OCI-LY7 (cell line): ENCODE measurements around the gene RNPEPL1. TPM values are rescaled to one million over a fixed set of nuclear protein-coding genes. Genes with fewer than 3 reads are reported as not detected.

ENCODE experiments used
- BruUV-seq: library from RNA; stranded (reverse); fragments of 400-500 nt; replicated peaks from 2 replicates; lab custom pipeline; 2021; lab: Mats Ljungman, UMichigan
- CTCF ChIA-PET: fragments of 300-600 bp; sonication (Branson Sonifier 250); formaldehyde crosslinking; loops from one replicate; lab custom pipeline; 2022; ENCODE audit warnings: antibody characterized with exemption; ENCODE audit not compliant: unreplicated experiment; lab: Charles Lee
- POLR2A ChIA-PET: fragments of 300-600 bp; sonication (Branson Sonifier 250); formaldehyde crosslinking; loops from one replicate; lab custom pipeline; 2022; ENCODE audit warnings: antibody characterized with exemption; lab: Charles Lee
- DNase-seq: peaks from one replicate; pipeline ENCODE4 v3.0.0-alpha.2; 2015; ENCODE audit warnings: low spot score
- H2AFZ ChIP-seq: fragments of 200-600 bp; sonication (generic), shearing (Covaris generic); 2 replicates; pipeline ENCODE4 v1.6.1; 2014; ENCODE audit warnings: mild to moderate bottlenecking, antibody characterized with exemption, low read length, moderate library complexity
- H3K27ac ChIP-seq: fragments of 200-600 bp; sonication (generic); 2 replicates; pipeline ENCODE4 v1.5.1; 2014; ENCODE audit warnings: mixed run types, low read depth, mild to moderate bottlenecking, moderate library complexity, low read length, inconsistent platforms; ENCODE audit not compliant: poor library complexity, severe bottlenecking
- H3K36me3 ChIP-seq: fragments of 200-600 bp; sonication (generic); 2 replicates; pipeline ENCODE4 v1.6.1; 2014; ENCODE audit warnings: mild to moderate bottlenecking, antibody characterized with exemption, low read length, moderate library complexity, mixed read lengths; ENCODE audit not compliant: insufficient read depth
- H3K4me1 ChIP-seq: fragments of 200-600 bp; sonication (generic); 2 replicates; pipeline ENCODE4 v1.5.1; 2014; ENCODE audit warnings: mild to moderate bottlenecking, low read length; ENCODE audit not compliant: insufficient read depth, poor library complexity, severe bottlenecking
- H3K4me2 ChIP-seq: fragments of 200-600 bp; sonication (generic); 2 replicates; pipeline ENCODE4 v1.6.1; 2014; ENCODE audit warnings: mild to moderate bottlenecking, low read length
- H3K4me3 ChIP-seq: fragments of 200-600 bp; sonication (generic); 2 replicates; pipeline ENCODE4 v1.5.1; 2014; ENCODE audit warnings: mild to moderate bottlenecking, low read depth, low read length; ENCODE audit not compliant: poor library complexity, severe bottlenecking
- H3K79me2 ChIP-seq: fragments of 200-600 bp; sonication (generic); 2 replicates; pipeline ENCODE4 v1.6.1; 2016; ENCODE audit warnings: low read depth, mild to moderate bottlenecking, low read length, moderate library complexity, mixed read lengths; ENCODE audit not compliant: insufficient read depth
- H3K9me2 ChIP-seq: fragments of 200-600 bp; sonication (generic); 2 replicates; pipeline ENCODE4 v1.6.1; 2016; ENCODE audit warnings: mild to moderate bottlenecking, low read length, mixed read lengths; ENCODE audit not compliant: insufficient read depth
- H3K9me3 ChIP-seq: fragments of 200-600 bp; sonication (generic); 2 replicates; pipeline ENCODE4 v1.6.1; 2014; ENCODE audit warnings: mild to moderate bottlenecking, mixed run types, low read length, mixed read lengths
- H4K20me1 ChIP-seq: fragments of 200-600 bp; sonication (generic); 2 replicates; pipeline ENCODE4 v1.6.1; 2014; ENCODE audit warnings: mild to moderate bottlenecking, antibody characterized with exemption, low read length, moderate library complexity, mixed read lengths; ENCODE audit not compliant: insufficient read depth
- EZH2phosphoT487 ChIP-seq: fragments of 200-600 bp; sonication (generic); IDR thresholded peaks from 2 replicates; pipeline ENCODE4 v1.6.1; 2018; ENCODE audit warnings: low read depth, borderline replicate concordance, mild to moderate bottlenecking, mixed run types, antibody characterized with exemption, low read length, moderate library complexity, mixed read lengths
- intact Hi-C: fragments of 100-400 bp; cut with micrococcal nuclease; formaldehyde crosslinking; loops from one replicate; pipeline ENCODE4 v1.10.0; 2022; ENCODE audit not compliant: unreplicated experiment
- total RNA-seq, 2 experiments: library from RNA; depleted of rRNA in 1 of 2; stranded (reverse); fragments of >200 nt in 1 of 2; shearing (Covaris generic) in 1 of 2; gene quantifications; 2 replicates each; pipeline ENCODE4 v1.2.3, GENCODE V29; 2014 to 2022
- TF ChIP-seq, protein P1 (sequence below): fragments of 200-600 bp; sonication (generic); conservative IDR thresholded peaks from 2 replicates; pipeline ENCODE4 v1.5.1; 2014; ENCODE audit warnings: mild to moderate bottlenecking, antibody characterized with exemption, low read length, moderate library complexity, mixed read lengths

The RNPEPL1 gene
- total RNA-seq, 2 experiments from 2014 or later = 41.9 to 51.8 TPM

DNA sequence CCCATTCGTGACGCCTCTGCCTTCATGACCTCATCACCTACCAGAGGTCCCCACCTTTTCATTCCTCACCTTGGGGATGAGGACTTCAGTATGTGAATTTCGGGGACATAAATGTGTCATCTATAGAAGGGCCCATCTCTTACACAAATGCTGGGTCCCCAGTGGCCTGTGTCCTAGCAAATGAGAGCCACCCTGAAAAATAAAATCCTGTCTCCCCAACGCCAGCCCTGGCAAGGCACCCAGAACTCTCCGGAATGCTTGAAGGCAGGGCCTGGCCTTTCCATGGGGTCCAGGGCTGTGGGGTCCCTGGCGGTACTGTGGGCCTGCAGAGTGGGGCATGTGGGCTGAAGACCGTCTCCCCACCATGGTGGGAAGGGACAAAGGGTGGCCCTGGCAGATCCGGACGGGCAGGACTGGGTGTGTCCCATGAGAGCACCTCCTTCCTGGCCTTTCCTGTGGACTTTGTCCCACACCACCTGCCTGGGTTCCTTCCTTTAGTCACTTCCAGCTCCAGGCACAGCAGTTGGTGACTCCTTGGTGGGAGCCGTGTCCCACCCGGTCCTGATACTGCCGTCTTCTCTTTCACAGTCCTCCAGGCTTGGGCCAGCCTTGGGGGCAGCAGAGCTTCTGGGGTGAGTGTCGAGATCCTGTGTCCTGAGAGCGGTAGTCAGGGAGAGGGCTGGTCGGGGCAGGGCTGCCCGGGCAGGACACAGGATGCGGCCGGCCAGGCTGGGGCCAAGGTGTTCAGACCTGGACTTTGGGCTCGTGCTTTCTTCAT lies 36.8 kb downstream of the RNPEPL1 start:
- no TSS peak for BruUV-seq
- Histone ChIP-seq H2AFZ (no peak overlapping the region), H3K4me2 (no peak overlapping the region), H3K9me2 (no peaks in the 10 kb centered on the region), H3K9me3 (no peaks in the 10 kb centered on the region), H3K4me3 (no peak overlapping the region), H3K79me2 (no peaks in the 10 kb centered on the region), H3K27ac (no peak overlapping the region), H4K20me1 (no peaks in the 10 kb centered on the region), H3K36me3 (no peaks in the 10 kb centered on the region; the same call in 1 of the 2 replicates), H3K4me1 (no peaks in the 10 kb centered on the region)
- ChIA-PET POLR2A (no interaction called here), CTCF (no interaction called here)
- DNase-seq = no peak
- TF ChIP-seq, protein P1, sequence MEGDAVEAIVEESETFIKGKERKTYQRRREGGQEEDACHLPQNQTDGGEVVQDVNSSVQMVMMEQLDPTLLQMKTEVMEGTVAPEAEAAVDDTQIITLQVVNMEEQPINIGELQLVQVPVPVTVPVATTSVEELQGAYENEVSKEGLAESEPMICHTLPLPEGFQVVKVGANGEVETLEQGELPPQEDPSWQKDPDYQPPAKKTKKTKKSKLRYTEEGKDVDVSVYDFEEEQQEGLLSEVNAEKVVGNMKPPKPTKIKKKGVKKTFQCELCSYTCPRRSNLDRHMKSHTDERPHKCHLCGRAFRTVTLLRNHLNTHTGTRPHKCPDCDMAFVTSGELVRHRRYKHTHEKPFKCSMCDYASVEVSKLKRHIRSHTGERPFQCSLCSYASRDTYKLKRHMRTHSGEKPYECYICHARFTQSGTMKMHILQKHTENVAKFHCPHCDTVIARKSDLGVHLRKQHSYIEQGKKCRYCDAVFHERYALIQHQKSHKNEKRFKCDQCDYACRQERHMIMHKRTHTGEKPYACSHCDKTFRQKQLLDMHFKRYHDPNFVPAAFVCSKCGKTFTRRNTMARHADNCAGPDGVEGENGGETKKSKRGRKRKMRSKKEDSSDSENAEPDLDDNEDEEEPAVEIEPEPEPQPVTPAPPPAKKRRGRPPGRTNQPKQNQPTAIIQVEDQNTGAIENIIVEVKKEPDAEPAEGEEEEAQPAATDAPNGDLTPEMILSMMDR = no peak
- no peak for TF ChIP-seq EZH2phosphoT487
- intact Hi-C loops = no loop called here

- Histone ChIP-seq H3K79me2 (no peaks in the 10 kb centered on the region), H3K4me3 (no peak overlapping the region), H4K20me1 (no peaks in the 10 kb centered on the region), H3K4me1 (no peaks in the 10 kb centered on the region), H3K27ac (no peak overlapping the region), H2AFZ (no peak overlapping the region), H3K4me2 (no peak overlapping the region), H3K9me2 (no peaks in the 10 kb centered on the region), H3K36me3 (no peaks in the 10 kb centered on the region), H3K9me3 (no peaks in the 10 kb centered on the region)
- intact Hi-C loops = no loop called here
- ChIA-PET CTCF (no interaction called here), POLR2A (no interaction called here)
- no TSS peak for BruUV-seq
- TF ChIP-seq, protein P1 = no peak
- TF ChIP-seq EZH2phosphoT487 = no peak
- DNase-seq = no peak
Measured at GRCh38 chr2:240605867-240606743, 37.8 kb downstream of the RNPEPL1 start.
